Loucy (cell line): ENCODE results near the gene IL16.

Source experiments
- CTCF ChIP-seq: fragments of 200-600 bp; sonication (generic); conservative IDR thresholded peaks from 2 replicates; pipeline ENCODE4 v1.5.1; 2014; ENCODE audit warnings: mild to moderate bottlenecking, antibody characterized with exemption, low read length
- EZH2phosphoT487 ChIP-seq: fragments of 200-600 bp; IDR thresholded peaks from 2 replicates; pipeline ENCODE4 v1.6.1; 2018; ENCODE audit warnings: antibody characterized with exemption, mild to moderate bottlenecking, moderate library complexity, borderline replicate concordance

DNA sequence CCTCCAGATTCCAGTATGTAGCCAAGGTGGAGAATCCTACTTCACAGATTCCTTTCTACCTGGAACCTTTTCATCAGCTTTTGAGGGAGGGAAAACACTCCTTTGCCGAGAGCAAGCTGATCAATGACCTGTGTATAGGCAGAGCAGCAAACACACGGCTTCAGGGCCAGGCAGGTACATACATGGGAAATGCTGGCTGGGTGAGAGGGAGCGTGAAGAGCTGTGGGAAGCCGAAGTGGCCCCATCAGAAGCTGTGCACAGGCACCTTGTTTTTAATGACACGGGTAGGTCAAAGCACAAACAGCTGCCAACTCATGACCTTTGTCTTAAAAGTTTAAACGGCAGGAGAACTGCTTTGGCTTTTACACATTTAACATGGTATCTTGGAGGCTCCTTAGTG lies 101.9 kb downstream of the IL16 start:
- TF ChIP-seq CTCF (no peak), EZH2phosphoT487 (no peak)
